GM21619 (cell line): ENCODE results near the gene FAM161A.

Experiments
- ATAC-seq: cut with Tn5 transposase; IDR thresholded peaks from one replicate; pipeline ENCODE4 v1.9.1; 2021; ENCODE audit not compliant: unreplicated experiment

The FAM161A gene

DNA sequence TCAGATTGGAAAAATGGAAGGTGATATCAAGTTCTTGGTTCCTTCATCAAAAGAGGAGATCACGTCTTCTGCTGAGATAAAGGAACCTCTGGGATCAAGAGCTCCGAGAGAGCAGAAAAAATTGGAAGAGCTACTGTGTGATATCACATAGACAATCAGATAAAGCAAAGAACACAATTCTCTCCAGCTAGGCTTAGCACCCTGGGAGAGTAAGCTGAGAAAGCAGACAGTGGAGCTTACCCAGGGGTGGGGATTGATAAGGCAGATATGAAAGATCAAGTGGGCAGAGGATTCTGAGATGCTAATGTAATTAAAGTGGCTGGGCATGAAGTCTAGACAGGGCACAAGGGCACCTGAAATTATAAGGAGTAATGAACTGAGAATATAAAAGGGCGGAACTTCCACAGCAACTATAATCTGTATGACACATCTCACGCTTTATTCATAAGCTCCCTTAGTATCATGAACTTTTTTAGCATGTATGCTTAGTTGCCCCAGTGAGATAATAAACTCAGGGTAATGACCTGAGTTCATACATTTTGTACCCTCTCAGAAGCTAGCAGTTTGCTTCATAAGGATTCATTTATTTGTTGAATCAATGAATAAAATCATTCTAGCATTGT, 65.8 kb downstream of the FAM161A start:
- no peak for ATAC-seq

DNA sequence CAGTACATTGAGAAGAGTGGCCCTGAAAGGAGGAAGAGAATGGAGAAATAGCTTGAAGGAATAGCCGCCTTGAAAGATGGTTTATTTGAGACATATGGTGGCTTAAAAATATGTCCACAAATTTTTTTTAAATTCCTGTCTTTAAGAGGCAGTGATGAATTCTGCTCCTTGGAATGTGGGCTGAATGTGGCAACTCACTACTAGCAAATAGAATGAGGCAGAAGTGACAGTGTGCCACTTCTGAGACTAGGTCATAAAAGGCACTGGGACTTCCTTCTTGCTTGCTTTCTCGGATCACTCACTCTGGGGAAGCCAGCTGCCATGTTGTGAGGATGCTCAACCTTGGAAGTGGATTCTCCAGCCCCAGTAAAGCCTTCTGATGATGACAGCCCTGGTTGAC, 67.0 kb downstream of the FAM161A start:
- no peak for ATAC-seq

DNA sequence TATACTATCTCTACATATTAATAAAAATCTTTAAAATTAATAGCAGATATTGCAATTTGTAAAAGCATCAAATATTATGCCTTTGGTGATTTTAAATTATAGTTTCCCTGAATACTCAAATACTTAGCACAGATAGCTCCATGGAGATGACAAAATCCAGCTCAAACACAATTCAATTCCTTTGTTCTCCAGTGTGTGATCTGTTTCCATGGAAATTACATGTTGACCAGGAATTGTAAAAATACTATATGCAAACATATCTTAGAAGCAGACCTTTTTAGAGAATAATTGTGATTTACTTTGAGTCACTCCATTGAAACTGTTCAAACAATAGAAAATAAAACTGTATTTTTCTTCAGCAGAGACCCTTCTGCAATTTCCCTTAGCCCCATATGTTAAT, 68.3 kb downstream of the FAM161A start:
- ATAC-seq: no peak

DNA sequence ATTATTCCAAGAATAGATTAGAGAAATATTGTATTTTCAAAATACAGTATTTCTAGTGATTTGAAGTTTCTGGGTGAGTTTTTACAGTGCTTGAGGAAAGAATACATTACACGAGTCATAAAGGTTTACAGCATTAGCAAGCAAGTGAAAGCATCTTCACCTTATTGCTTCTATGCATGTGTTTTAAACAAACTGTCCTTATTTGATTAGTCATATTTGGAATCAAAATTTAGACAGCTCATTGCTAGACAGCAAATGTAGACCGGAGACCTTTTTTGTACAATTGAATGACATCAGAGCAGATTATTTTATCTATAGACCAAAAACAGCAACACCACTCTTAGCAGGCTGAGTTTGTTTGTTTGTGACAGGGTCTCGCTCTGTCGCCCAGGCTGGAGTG, 69.2 kb downstream of the FAM161A start:
- no peak for ATAC-seq

DNA sequence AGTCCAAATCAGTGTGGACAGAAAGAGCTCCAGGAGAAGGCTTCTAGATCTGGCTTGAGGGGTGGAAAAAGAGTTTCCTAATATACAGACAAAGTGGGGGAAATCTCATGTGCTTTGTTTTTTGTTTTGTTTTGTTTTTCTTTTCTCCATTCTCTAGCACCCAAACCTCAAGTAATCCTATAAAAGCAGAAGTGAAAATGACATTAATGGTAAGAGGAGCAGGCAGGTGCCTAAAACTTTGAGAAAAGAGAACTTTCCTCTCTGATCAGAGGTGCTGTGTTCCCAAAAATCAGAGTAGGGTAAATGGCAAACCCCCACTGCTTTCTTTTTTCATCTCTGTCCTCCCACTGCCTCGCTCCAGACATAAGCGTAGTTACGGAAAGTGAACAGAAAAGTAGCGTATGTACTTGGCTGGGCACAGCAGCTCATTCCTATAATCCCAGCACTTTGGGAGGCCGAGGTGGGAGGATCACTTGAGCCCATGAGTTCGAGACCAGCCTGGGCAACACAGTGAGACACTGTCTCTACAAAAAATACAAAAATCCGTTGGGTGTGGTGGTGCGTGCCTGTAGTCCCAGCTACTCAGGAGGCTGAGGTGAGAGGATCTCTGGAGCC, 77.8 kb downstream of the FAM161A start:
- peak; percentile 67 for ATAC-seq
